Epithelial cell of proximal tubule (primary cell): ENCODE measurements around the gene ALMS1. TPM values are rescaled to one million over a fixed set of nuclear protein-coding genes. Genes with fewer than 3 reads are reported as not detected.
"Not testable (repeated sequence)": the region's sequence is repeated elsewhere in the genome, so short reads cannot be mapped to it uniquely, and the experiment has no call there.

Experiments
- DNase-seq: peaks from one replicate; pipeline ENCODE4 v3.0.0-alpha.2; 2011; ENCODE audit warnings: low read depth
- H3K4me3 ChIP-seq: 2 replicates; pipeline ENCODE4 v1.5.1; 2011; ENCODE audit warnings: low read depth, mild to moderate bottlenecking, low read length
- CTCF ChIP-seq: conservative IDR thresholded peaks from 2 replicates; pipeline ENCODE4 v1.5.1; 2012; ENCODE audit warnings: low read depth, mild to moderate bottlenecking, low read length
- total RNA-seq: library from RNA; depleted of rRNA; stranded (reverse); fragments of >200 nt; gene quantifications from 2 replicates; pipeline ENCODE4 v1.2.3, GENCODE V29; 2015

Gene ALMS1
- total RNA-seq, 1 donor from 2014 or later: 16.3 TPM

GRCh38 chr2:73614997-73615396, 229.4 kb downstream of the ALMS1 start:
- H3K4me3 ChIP-seq: no peak overlapping the region
- no peak for TF ChIP-seq CTCF
- DNase-seq: no peak

- not testable (repeated sequence) for DNase-seq, H3K4me3 ChIP-seq
- TF ChIP-seq CTCF: peak; percentile 62
Observed at GRCh38 chr2:73619925-73620324, 234.3 kb downstream of the ALMS1 start.

GRCh38 chr2:73624036-73624435, 238.4 kb downstream of the ALMS1 start:
- not testable (repeated sequence) for H3K4me3 ChIP-seq, DNase-seq

- H3K4me3 ChIP-seq, DNase-seq: not testable (repeated sequence)
- TF ChIP-seq CTCF: peak; percentile 35
Observed at GRCh38 chr2:73624625-73625024, 239.0 kb downstream of the ALMS1 start.

GRCh38 chr2:73626237-73626636, 240.6 kb downstream of the ALMS1 start:
- H3K4me3 ChIP-seq, DNase-seq: not testable (repeated sequence)

GRCh38 chr2:73628493-73628892, 242.9 kb downstream of the ALMS1 start:
- not testable (repeated sequence) for DNase-seq, H3K4me3 ChIP-seq

GRCh38 chr2:73630662-73631266, 245.1 kb downstream of the ALMS1 start:
- not testable (repeated sequence) for DNase-seq, H3K4me3 ChIP-seq
- TF ChIP-seq CTCF: peak; percentile 59

- not testable (repeated sequence) for H3K4me3 ChIP-seq, DNase-seq
Observed at GRCh38 chr2:73636977-73637376, 251.3 kb downstream of the ALMS1 start.

GRCh38 chr2:73638429-73638828, 252.8 kb downstream of the ALMS1 start:
- DNase-seq: no peak
- no peak for TF ChIP-seq CTCF
- no peak overlapping the region for H3K4me3 ChIP-seq
